Osteoblast (primary cell): Measurements from ENCODE around the gene REG3G. TPM values are rescaled to one million over a fixed set of nuclear protein-coding genes. Genes with fewer than 3 reads are reported as not detected.

Source experiments
- DNase-seq: peaks from one replicate; pipeline ENCODE4 v3.0.0; 2011; ENCODE audit warnings: low spot score, mixed read lengths; ENCODE audit not compliant: insufficient read length; ENCODE audit errors: missing footprints
- H2AFZ ChIP-seq: 2 replicates; pipeline ENCODE4 v1.6.0; 2011; ENCODE audit warnings: mild to moderate bottlenecking, low read length
- H3K27ac ChIP-seq: 2 replicates; pipeline ENCODE4 v1.5.1; 2011; ENCODE audit warnings: mild to moderate bottlenecking, low read depth, low read length, moderate library complexity
- H3K27me3 ChIP-seq: 2 replicates; pipeline ENCODE4 v1.6.0; 2012; ENCODE audit warnings: mild to moderate bottlenecking, control low read depth, inconsistent platforms, low read length, moderate library complexity; ENCODE audit not compliant: insufficient read depth
- H3K36me3 ChIP-seq: 2 replicates; pipeline ENCODE4 v1.5.1; 2011; ENCODE audit warnings: mild to moderate bottlenecking, low read length, control low read depth, moderate library complexity; ENCODE audit not compliant: insufficient read depth
- H3K4me1 ChIP-seq: 2 replicates; pipeline ENCODE4 v1.5.1; 2011; ENCODE audit warnings: mild to moderate bottlenecking, low read length, control low read depth, moderate library complexity; ENCODE audit not compliant: insufficient read depth
- H3K4me2 ChIP-seq: 2 replicates; pipeline ENCODE4 v1.6.0; 2011; ENCODE audit warnings: mild to moderate bottlenecking, low read length; ENCODE audit not compliant: insufficient read depth
- H3K4me3 ChIP-seq: fragments of 200-600 bp; sonication (generic); 3 replicates; pipeline ENCODE4 v1.5.1; 2012; ENCODE audit warnings: mild to moderate bottlenecking, low read length, inconsistent platforms; ENCODE audit not compliant: insufficient read depth
- H3K79me2 ChIP-seq: 2 replicates; pipeline ENCODE4 v1.6.0; 2012; ENCODE audit warnings: mild to moderate bottlenecking, low read length, control low read depth, inconsistent platforms; ENCODE audit not compliant: insufficient read depth
- H3K9me3 ChIP-seq: 2 replicates; pipeline ENCODE4 v1.5.1; 2011; ENCODE audit warnings: low read depth, low read length, control low read depth
- H4K20me1 ChIP-seq: 2 replicates; pipeline ENCODE4 v1.6.0; 2012; ENCODE audit warnings: mild to moderate bottlenecking, low read length, control low read depth; ENCODE audit not compliant: insufficient read depth
- total RNA-seq: library from RNA; depleted of rRNA; stranded (reverse); fragments of >200 nt; gene quantifications from 2 replicates; pipeline ENCODE4 v1.2.3, GENCODE V29; 2012
- TF ChIP-seq, protein P1 (sequence below): IDR thresholded peaks from 2 replicates; pipeline ENCODE4 v1.5.1; 2011; ENCODE audit warnings: mild to moderate bottlenecking, low read depth, low read length, moderate library complexity; ENCODE audit errors: extremely low read depth

Gene REG3G
- total RNA-seq = not detected in 2 replicates

- H3K27me3 ChIP-seq = no peaks in the 10 kb centered on the region
- H3K79me2 ChIP-seq = no peaks in the 10 kb centered on the region
- no peaks in the 10 kb centered on the region for H4K20me1 ChIP-seq
- DNase-seq = no peak
- H3K4me2 ChIP-seq = no peak within 1 kb of the TSS
- H3K4me1 ChIP-seq = no peaks in the 10 kb centered on the region
- H3K9me3 ChIP-seq = no peaks in the 10 kb centered on the region
- no peak within 1 kb of the TSS for H3K27ac ChIP-seq
- no peaks in the 10 kb centered on the region for H3K36me3 ChIP-seq
- no peak within 1 kb of the TSS for H3K4me3 ChIP-seq
- TF ChIP-seq, protein P1, sequence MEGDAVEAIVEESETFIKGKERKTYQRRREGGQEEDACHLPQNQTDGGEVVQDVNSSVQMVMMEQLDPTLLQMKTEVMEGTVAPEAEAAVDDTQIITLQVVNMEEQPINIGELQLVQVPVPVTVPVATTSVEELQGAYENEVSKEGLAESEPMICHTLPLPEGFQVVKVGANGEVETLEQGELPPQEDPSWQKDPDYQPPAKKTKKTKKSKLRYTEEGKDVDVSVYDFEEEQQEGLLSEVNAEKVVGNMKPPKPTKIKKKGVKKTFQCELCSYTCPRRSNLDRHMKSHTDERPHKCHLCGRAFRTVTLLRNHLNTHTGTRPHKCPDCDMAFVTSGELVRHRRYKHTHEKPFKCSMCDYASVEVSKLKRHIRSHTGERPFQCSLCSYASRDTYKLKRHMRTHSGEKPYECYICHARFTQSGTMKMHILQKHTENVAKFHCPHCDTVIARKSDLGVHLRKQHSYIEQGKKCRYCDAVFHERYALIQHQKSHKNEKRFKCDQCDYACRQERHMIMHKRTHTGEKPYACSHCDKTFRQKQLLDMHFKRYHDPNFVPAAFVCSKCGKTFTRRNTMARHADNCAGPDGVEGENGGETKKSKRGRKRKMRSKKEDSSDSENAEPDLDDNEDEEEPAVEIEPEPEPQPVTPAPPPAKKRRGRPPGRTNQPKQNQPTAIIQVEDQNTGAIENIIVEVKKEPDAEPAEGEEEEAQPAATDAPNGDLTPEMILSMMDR = no peak
- no peak within 1 kb of the TSS for H2AFZ ChIP-seq
Observed at GRCh38 chr2:79025421-79025820, at the start of gene REG3G. REG3G (plus strand) TSS chr2:79025702; CDS start chr2:79026094, 392 bp downstream.

- H4K20me1 ChIP-seq = no peaks in the 10 kb centered on the region
- H3K27ac ChIP-seq = no peak overlapping the region
Observed at GRCh38 chr2:78977661-78978145, 47.8 kb upstream of the REG3G start.

GRCh38 chr2:78978340-78978739, 47.2 kb upstream of the REG3G start:
- H3K27me3 ChIP-seq = no peaks in the 10 kb centered on the region
- H4K20me1 ChIP-seq = no peaks in the 10 kb centered on the region
- H3K27ac ChIP-seq = no peak overlapping the region
- TF ChIP-seq, protein P1 = no peak
- H3K79me2 ChIP-seq = no peaks in the 10 kb centered on the region
- H3K4me3 ChIP-seq = no peak overlapping the region
- DNase-seq = no peak
- H3K36me3 ChIP-seq = no peaks in the 10 kb centered on the region
- no peaks in the 10 kb centered on the region for H3K9me3 ChIP-seq
- no peaks in the 10 kb centered on the region for H3K4me1 ChIP-seq
- no peak overlapping the region for H2AFZ ChIP-seq
- no peak overlapping the region for H3K4me2 ChIP-seq

More at GRCh38 chr2:78977661-78978145, 47.8 kb upstream of the REG3G start:
- Histone ChIP-seq H3K79me2 (no peaks in the 10 kb centered on the region), H3K36me3 (no peaks in the 10 kb centered on the region), H2AFZ (no peak overlapping the region), H3K4me1 (no peaks in the 10 kb centered on the region), H3K9me3 (no peaks in the 10 kb centered on the region), H3K4me2 (no peak overlapping the region), H3K27me3 (no peaks in the 10 kb centered on the region), H3K4me3 (no peak overlapping the region)
- DNase-seq = no peak
- TF ChIP-seq, protein P1 = no peak

DNA sequence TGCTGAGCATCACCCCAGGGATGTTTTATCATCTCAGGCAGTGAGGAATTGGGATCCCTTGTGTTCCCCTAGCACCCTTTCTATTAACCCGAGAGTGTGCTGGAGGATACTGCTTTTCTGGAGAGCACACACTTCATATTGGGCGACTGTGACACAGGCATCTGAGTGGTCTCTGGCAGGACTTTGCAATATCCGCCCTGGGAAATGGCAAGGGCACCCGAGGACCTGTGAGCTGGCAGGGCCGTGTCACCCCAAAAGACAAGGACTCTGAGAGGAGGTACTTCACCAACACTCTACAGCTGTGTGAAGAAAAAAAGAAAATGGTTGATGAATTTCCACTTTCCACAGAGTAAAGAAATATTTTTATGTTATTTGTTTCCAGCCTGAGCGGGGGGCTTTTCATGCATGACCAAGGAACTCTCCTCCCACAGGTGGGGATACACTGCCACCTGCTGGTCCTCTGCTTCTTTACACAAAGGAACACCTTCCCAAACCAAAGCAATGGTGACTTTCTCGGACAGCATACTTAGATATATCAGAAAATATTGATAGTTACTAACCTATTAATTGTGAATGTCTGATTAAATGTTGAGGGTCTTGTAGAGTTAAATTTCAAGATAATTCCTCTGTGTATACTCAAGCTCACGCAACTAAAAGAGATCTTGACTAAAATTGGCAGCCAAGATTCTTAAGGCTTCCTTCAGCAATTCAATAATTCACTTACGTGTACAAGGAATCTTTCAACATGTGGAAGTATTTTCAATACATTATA, 45.9 kb upstream of the REG3G start:
- Histone ChIP-seq H3K9me3 (no peaks in the 10 kb centered on the region), H3K27me3 (no peaks in the 10 kb centered on the region), H2AFZ (no peak overlapping the region), H3K4me3 (no peak overlapping the region), H3K4me1 (no peaks in the 10 kb centered on the region), H3K27ac (no peak overlapping the region), H3K36me3 (no peaks in the 10 kb centered on the region), H3K4me2 (no peak overlapping the region), H3K79me2 (no peaks in the 10 kb centered on the region), H4K20me1 (no peaks in the 10 kb centered on the region)
- DNase-seq = no peak
- TF ChIP-seq, protein P1 = peak; percentile 46
